CD4-positive, alpha-beta T cell treated with Interleukin-4 for 1 hour (primary cell): Measurements from ENCODE around the gene KSR1.
A peak's percentile ranks its signal among the peaks of the same experiment; 100 is the strongest.

Experiments
- DNase-seq, 2 donors: peaks; one replicate each; pipeline ENCODE4 v3.0.0-alpha.2; 2020 to 2022

KSR1 gene

GRCh38 chr17:27519550-27519949 lies 63.3 kb downstream of the KSR1 start:
- no peak for DNase-seq

- DNase-seq: no peak
Measured at GRCh38 chr17:27520491-27521185, 64.4 kb downstream of the KSR1 start.

GRCh38 chr17:27521281-27522027 lies 65.2 kb downstream of the KSR1 start:
- DNase-seq: no peak

- no peak for DNase-seq
Measured at GRCh38 chr17:27522028-27522635, 65.9 kb downstream of the KSR1 start.

- DNase-seq: no peak
Measured at GRCh38 chr17:27523712-27524111, 67.5 kb downstream of the KSR1 start.

GRCh38 chr17:27524594-27524993 lies 68.3 kb downstream of the KSR1 start:
- DNase-seq: no peak

- no peak for DNase-seq
Measured at GRCh38 chr17:27525316-27525715, 69.1 kb downstream of the KSR1 start.

GRCh38 chr17:27525836-27526603 lies 69.8 kb downstream of the KSR1 start:
- DNase-seq: no peak

- DNase-seq: peak; percentile 13 to 50
Measured at GRCh38 chr17:27526604-27527002, 70.4 kb downstream of the KSR1 start.

- DNase-seq: peak; percentile 3 to 42
Measured at GRCh38 chr17:27529230-27529796, 73.1 kb downstream of the KSR1 start.

GRCh38 chr17:27530764-27531391 lies 74.6 kb downstream of the KSR1 start:
- DNase-seq: peak; percentile 11 to 45

GRCh38 chr17:27531469-27531961 lies 75.3 kb downstream of the KSR1 start:
- DNase-seq: no peak

GRCh38 chr17:27532269-27533263 lies 76.3 kb downstream of the KSR1 start:
- peak; percentile 10 to 68 for DNase-seq

GRCh38 chr17:27533874-27534815 lies 77.9 kb downstream of the KSR1 start:
- DNase-seq: no peak

- no peak for DNase-seq
Measured at GRCh38 chr17:27535178-27535928, 79.1 kb downstream of the KSR1 start.

- no peak for DNase-seq
Measured at GRCh38 chr17:27535975-27536374, 79.7 kb downstream of the KSR1 start.

GRCh38 chr17:27536781-27537180 lies 80.5 kb downstream of the KSR1 start:
- DNase-seq: no peak

- DNase-seq: no peak
Measured at GRCh38 chr17:27538156-27538955, 82.1 kb downstream of the KSR1 start.
